HG03342 (cell line): ENCODE measurements around the gene LFNG.
"Not testable (repeated sequence)": the region's sequence is repeated elsewhere in the genome, so short reads cannot be mapped to it uniquely, and the experiment has no call there.

Source experiments
- ATAC-seq: cut with Tn5 transposase; IDR thresholded peaks from one replicate; pipeline ENCODE4 v1.9.1; 2021; ENCODE audit warnings: mild to moderate bottlenecking, moderate library complexity; ENCODE audit not compliant: unreplicated experiment

Gene LFNG

DNA sequence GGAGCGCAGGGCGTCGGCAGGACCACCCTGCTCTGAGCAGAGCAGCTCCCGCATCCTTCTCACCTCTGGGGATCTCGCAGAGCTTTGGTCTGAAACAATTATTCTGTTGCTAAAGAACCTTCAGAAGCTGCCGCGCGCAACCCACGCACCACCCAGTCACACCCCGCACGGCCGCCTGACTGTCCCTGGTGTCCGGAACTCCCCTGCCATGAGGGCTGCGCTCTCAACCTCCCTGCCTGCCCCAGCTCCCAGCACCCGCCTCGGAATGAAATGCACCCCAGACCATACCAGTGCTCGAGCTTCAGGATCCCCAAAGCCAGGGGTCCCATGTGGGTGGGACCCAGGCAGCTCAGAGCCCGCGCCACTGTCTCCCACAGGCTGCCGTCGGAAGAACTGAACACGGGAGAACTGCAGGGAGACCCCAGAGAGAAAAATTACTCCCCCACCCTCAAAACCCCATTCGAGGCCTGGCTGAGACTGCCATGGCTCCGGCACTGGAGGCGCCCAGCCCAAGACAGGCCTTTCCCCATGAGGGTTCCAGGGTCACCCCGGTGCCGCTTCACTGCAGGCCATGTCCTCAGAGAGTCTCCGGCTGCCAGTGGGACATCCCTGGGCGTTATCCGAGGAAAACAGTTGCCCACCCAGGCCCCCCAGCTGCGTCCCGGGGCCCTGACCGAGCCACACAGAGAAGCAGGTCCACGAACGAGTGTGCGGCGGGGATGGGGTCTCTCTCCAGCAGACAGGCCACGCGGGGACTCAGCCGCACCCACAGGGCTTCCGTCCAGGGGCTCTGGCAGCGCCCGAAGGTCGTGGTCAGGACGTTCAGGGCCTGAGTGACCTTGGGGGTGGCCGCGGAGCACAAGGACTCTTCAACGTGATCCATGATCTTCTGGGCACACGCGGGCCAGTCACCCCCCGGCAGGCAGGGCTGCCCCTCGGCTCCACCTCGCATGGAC, 23.6 kb downstream of the LFNG start:
- no peak for ATAC-seq

DNA sequence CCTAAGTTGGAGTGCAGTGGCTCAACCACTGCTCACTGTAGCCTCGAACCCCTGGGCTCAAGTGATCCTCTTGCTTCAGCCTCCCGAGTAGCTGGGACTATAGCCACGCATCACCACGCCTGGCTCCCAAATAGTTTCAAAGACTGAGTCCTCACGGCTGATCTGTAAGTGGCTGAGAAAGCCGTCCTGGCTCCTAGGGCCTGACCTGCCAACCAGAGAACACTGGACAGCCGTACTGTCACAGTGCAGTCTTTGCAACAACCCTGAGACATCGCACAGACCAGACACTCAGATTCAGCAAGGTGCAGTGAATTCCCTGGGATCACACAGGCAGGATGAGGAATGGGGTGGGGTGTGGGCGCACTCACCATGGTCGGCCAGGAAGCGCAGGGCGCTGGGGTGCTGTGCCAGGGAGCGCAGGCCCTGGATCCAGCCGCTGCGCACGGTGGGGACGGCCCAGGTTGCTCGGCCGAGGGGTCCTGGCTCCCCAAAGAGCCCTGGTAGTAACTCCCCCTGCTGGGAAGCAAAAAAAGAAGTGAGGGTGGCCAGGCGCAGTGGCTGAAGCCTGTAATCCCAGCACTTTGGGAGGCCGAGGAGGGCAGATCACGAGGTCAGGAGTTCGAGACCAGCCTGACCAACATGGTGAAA, 25.1 kb downstream of the LFNG start:
- no peak for ATAC-seq

DNA sequence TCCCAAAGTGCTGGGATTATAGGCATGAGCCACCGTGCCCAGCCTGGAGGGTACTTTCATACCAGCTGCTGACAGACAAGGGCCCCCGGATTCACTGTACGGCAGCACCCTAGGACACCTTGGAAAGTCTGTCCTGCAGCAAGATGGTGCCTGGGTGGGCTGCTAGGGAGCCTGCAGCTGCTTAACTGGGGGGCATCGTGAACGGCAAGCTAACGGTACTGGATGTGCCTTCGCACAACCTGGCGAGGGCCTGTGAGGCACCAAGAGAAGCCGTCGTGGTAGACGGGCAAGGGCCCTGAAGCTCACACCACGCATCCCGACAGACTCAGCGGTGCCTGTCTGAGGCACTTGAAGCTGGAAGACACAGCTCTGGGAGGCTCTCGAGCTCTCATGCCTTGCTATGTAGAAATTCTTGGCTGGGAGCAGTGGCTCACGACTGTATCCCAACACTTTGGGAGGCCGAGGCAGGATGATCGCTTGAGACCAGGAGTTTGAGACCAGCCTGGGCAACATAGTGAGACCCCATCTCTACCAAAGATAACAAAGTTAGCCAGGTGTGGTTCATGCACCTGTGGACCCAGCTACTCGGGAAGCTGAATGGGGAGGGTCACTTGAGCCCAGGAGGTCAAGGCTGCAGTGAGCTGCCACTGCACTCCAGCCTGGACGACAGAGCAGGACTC, 26.3 kb downstream of the LFNG start:
- no peak for ATAC-seq

DNA sequence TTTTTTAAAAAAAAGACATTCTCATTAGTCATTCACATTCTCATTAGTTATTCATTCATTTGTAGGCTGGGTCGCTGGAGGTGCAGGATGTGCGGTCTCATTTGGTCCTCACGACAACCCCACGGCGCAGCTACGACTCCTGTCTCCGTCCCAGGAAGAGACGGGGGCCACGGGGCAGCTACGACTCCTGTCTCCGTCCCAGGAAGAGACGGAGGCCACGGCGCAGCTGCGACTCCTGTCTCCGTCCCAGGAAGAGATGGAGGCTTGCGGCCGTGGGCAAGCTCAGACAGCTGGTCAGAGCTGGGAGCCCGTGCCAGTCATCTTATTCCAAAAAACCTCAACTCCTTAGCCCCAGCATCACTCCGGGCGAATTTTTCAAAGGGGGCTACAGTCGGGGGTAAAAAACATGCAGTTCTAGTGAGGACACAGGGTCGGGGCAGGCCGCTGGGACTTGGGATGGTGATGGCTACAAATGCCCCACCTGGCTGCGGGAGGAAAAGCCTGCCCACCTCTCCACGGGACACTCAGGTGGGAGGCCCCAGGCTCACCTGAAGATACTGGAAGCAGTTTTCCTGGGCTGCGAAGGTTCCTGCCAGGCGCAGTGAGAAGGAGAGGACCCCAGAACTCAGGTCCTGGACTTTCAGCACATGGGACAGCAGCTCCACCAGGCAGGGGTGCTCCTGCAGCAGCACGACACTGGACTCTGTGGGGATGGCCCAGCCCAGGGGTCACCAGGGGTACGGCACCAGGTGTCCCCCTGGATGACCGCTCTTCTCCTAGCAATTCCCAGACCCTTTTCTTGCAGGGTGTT, 27.4 kb downstream of the LFNG start:
- no peak for ATAC-seq

DNA sequence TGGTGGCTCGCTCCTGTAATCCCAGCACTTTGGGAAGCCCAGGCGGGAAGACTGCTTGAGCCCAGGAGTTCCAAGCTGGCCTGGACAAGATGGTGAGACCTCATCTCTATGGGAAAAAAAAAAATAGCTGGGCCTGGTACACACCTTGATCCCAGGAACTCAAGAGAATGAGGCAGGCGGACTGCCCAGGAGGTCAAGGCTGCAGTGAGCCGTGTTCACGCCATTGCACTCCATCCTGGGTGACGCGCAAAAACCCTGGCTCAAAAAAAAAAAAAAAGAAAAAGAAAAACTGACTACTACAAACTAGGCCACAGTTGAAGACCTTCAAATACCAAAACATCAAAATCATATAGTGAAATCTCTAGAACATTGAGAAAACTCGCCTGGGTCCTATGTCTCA, 31.8 kb downstream of the LFNG start:
- no peak for ATAC-seq

DNA sequence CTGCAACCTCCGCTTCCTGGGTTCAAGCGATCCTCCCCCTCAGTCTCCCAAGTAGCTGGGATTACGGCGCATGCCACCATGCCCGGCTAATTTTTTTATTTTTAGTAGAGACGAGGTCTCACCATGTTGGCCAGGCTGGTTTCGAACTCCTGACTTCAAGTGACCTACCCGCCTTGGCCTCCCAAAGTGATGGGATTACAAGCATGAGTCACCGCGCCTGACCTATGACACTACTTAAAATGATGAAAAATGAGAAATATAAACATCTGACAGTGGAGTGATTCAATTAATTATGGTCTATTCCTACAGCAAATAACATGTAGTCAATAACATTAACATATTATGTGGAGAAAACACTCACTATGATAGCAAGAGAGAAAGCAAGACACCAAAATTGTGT, 33.5 kb downstream of the LFNG start:
- no peak for ATAC-seq

DNA sequence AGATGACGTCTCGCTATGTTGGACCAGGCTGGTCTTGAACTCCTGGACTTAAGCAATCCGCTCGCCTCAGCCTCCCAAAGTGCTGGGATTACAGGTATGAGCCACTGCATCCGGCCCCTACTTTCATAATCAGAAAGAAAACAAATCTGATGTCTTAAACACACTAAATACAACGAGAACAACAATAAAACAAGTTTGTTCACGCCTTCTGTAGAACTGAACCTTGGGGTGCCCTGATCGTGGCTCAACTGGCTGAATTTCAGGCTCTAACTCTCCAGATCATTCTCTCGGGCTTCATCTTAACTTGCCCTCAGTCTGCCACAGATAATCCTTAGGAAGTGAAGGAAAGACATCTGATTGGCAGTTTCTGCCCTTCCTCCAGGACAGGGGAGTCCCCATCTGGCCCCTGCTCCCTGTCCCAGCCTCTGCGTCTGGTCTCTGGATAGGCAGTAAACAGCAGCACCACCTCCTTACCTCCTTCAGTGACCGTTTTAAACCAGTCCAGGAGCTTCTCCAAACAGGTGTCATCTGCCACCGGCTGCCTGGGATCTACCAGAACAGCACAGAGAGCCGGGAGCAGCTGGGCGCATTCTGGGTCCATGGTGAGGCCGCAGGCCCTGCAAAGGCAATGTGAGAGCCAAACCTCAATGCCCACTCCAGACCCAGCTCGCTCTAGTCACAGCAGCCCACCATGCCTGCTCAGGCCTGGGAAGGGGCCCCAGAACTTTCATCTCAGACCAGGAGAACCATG, 34.4 kb downstream of the LFNG start:
- no peak for ATAC-seq

DNA sequence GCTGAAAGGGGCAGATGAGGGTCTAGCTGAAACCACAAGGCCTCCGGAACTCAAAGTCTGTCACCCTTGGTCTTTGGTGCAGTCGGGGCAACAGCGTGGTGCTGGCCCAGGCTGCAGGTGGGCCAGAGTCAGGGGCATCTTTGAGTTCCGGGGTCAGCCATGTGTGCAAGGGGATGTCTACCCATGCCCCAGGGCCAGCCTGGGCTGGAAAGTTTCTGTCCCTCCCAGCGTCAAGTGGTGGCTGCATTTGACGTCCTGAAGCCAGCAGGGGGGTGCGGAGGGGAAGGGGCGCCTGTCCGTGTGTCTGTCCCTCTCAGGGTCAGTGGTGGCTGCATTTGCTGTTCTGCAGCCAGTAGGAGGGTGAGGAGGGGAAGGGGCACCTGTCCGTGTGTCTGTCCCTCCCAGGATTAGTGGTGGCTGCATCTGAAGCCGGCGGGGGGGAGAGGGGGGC, 35.1 kb downstream of the LFNG start:
- no peak for ATAC-seq

DNA sequence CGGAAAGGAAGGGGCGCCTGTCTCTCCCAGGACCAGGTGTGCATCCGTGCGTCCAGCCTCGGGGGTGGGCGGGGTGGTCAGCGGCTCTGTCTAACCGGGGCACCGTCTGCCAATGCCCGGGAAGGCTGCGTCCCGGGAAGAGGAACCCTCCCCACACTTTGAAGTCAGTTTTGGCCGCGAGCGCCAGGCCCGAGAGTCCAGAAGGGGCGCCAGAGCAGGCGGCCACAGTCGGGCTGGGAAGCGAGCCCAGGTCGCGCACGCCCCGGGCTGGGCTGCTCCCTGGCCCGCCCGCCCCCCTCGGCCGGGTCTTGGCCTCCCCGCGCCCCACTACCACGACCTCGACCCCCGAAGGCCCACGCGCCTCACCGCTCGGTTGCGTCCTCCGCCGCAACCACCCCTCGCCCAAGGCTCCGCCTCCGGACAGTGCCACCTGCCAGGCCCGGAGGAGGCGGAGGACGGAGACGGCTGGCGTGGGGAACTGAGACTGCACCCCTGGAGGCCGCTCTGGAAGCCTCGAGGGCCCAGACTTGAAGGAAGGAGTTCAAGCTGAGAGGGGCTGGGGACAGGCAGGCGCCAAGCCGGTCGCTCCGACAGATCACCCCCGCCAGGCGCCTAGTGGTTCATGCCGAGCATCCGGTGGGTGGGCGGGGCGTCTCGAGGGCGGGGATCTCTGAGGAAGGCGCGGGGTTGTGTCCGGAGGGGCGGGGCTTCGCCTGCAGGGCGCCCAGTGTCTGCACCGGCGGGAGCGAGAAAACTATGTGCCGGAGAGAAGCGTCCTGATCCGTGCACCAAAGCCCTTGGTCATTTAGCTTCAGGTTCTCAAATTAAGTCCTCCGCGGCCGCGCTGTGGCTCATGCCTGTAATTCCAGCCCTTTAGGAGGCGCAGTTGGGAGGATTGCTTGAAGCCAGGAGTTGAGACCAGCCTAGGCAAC, 35.8 kb downstream of the LFNG start, which contains the start of gene BRAT1:
BRAT1 (minus strand) TSS at position 404 of the 932 bp plus-strand sequence. CDS start 1,093 bp downstream, outside the sequence.
- peak; percentile 69 for ATAC-seq

DNA sequence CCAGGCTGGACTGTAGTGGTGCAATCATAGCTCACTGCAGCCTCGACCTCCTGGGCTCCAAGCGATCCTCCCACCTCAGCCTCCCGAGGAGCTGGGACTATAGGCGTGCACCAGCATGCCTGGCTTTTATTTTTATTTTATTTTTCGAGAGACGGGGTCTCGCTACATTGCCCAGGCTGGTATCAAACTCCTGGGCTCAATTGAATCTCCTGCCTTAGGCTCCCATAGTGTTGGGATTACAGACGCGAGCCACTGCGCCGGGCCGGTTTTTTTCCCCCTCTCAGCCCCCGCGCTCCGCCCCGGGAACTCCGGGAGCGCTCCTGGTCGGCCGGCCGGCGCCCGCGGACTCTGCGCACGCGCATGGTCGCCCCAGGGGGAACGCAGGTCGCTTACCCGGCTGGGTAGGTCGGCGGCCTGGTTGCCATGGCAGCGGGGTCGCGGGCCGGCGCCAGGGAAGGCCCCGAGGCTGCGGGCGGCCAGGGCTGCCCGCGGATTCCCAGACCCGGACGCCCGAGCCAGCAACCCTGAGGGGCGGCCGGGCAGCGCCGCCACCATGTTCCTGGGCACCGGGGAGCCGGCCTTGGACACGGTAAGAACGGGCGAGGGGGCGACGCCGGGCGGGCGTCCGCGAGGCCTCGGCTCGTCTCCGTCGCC, 39.2 kb downstream of the LFNG start, which contains the start of gene IQCE:
IQCE (plus strand) TSS at position 351 of the 654 bp plus-strand sequence; CDS start at position 554, 203 bp downstream.
- ATAC-seq, result peak; percentile 49

DNA sequence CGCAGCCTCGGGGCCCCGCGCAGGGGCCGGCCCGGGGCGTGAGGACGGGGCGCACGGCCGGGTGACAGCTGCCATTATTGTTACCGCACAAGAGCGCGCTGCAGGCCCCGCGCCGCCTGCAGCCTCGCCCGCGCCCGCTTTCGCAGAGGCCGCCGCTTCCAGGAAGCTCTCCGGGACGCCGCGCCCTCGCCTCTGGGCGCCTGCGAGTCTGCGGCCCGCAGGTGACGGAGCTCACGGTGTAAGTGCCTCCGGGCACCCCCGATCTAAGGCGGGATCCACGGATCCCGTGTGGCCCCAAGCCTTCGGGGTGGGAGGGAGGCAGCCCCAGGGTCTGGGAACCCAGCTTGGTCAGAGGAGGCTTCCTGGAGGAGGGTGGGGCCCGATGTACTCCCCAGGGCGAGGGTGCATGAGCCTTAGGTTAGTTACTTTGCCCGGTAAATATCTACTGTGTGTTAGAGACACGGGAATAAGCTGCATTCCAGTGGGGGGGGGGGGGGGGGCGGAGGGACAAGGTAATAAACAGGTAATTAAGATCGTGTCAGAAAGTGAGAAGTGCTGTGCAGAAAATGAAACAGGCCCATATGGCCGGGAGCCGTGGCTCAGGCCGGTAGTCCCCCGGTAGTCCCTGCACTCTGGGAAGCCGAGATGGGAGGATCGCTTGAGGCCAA, 39.8 kb downstream of the LFNG start:
- ATAC-seq, result peak; percentile 20

DNA sequence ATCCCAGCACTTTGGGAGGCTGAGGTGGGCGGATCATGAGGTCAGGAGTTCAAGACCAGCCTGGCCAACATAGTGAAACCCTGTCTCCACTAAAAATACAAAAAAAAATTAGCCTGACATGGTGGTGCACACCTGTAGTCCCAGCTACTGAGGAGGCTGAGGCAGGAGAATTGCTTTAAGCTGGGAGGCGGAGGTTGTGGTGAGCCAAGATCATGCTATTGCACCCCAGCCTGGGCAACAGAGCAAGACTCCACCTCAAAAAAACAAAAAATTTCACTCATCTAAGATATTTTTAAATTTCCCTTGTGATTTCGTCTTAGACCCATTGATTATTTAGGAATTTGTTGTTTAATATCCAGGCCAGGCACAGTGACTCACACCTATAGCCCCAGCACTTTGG, 44.4 kb downstream of the LFNG start:
- ATAC-seq, result not testable (repeated sequence)

DNA sequence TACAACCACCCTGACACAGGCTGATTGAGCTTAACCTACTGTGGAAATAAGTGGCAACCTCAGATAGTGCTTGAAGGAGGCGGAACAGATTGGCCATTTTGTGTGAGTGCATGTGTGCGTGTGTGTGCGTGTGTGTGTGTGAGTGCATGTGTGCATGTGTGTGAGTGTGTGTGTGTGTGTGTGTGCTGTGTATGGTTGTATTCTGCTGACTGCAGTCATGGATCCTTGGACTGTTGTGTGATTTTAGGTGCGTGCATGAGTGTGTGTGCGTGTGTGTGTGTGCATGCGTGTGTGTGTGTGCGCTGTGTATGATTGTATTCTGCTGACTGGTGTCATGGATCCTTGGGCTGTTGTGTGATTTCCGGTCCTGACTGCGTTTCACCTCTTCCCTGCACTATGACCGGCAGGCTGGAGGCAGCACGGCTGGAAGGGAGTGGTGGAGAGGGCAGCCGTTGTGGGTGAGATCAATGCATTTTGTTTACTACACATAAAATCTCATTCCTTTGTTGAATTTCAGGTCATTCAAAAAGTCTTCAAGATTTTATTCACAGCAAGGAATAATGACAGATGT, 45.5 kb downstream of the LFNG start:
- ATAC-seq, result no peak

DNA sequence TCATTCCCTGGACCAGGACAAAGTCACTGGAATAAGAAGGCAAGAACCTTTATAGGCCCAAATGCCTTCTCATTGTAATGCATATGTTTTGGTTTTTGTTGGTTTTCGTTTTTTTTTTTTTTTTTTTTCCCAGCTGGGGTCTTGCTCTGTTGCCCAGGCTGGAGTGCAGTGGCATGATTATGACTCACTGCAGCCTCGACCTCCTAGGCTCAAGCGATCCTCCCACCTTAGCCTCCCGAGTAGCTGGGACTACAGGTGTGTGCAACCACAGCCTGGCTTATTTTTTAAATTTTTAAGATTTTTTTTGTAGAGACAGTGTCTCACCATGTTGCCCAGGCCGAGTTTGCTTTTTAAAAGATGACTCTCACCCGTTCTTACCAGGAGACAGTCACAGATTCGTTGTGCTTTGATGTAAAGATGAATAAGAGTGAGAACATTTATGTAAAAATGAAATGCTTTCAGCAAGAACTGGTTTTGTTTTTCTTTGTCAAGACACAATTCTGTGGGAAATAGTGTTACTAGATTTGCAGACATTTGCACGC, 46.8 kb downstream of the LFNG start:
- peak; percentile 19 for ATAC-seq

DNA sequence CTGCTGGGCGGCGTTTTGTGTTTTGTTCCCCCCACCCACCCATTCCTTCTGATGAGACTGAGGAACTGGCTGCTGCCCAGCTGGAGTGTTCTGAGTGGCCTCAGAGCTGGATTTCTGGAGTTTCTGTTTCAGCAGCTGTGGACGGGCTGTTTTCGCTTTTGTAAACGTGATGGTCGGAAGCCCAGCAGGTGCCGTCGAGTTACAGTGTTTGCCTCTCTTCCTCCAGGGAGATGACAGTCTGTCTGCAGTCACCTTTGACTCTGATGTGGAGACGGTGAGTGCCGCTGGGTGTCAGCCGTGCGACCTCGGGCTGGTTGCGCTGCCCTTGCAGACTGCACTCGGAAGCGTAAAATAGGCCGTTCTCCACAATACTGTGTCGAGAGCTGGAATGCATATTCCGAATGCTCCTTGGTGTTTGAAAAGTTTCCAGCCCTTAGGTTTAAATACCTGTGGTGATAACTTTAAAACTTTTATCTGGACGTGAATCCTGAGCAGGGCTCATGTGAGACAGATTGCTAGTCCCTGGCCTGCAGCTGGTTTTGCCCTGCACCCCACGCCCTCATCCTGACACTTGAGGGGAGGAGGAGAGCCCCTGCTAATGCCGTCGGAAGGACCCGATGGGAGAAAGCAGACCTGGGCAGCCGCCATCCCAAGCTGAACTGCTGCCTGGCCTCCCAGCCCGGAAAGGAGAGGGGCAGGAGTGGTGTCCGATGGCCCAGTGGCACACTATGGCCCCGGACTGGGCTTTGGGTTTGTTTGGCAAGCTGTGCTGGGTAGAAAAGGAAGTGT, 47.5 kb downstream of the LFNG start:
- ATAC-seq, result peak; percentile 93

DNA sequence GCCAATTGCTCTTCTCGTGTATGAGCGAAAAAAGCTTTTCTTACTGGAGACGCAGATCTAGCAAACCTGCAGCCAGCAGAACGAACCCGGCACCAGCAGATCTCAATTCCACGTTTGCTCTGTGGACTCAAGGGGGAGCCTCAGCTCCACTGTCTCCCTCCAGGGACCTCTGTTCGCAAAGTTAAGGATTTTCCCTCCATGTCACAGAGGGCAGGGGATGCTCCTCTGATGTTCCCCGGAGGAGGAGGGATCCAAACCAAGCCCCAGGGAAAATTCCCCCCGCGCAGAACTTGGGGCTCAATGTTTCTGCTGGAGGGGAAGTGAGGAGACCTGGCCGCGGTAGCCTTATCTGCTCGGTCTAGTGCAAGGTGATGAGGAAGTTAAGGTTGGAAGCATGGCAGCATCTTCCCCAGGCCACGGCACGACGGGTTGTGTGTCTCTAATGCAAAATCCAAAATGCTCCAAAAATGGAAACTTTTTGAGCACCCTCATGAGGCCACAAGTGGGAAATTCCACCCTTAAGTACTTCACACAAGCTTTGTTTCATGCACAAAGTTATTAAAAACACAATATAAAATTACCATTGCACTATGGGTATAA, 48.2 kb downstream of the LFNG start:
- no peak for ATAC-seq
